Activated naive CD4-positive, alpha-beta T cell (primary cell): Measurements from ENCODE around the gene MAP2K5.
"Not testable (repeated sequence)": the region's sequence is repeated elsewhere in the genome, so short reads cannot be mapped to it uniquely, and the experiment has no call there.

Experiments used
- DNase-seq, 4 experiments: peaks; one replicate each; lab custom pipeline; 2025; lab: John Stamatoyannopoulos, UW

Gene MAP2K5

DNA sequence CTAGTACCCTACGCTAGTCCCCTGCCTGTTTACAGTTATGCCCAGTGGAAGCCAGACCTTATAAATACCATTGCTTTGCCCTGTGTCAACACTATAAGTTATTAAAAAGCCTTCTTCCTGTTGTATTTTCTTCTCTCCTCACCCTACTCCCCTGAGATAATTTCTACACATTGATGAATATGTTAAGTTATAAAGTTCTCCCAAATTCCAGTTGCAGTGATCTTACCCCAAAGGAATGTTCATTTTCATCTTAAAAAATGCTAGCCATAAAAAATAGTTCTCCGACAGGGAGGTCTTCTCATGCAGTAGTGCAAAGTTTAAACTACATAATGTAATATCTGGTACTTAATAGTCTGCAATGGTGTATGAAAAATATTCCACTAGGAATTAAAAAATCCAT, 58.6 kb downstream of the MAP2K5 start:
- no peak for DNase-seq

DNA sequence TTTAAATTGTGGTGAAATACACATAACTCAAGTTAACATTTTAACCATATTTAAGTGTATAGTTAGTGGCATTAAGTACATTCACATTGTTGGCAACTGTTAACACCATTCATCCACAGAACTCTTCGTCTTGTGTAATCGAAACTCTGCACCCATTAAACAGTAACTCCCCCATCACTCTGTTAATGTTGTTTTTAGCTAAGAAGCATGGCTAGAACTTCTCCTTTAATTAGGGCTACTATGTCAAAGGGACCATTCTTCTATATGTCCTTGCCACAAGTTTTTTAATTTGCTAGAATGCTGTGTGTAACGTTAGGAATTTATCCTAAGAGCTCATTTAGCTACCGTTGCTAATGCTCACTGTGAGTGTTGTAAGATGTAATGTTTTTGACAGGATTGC, 60.6 kb downstream of the MAP2K5 start:
- DNase-seq: no peak

DNA sequence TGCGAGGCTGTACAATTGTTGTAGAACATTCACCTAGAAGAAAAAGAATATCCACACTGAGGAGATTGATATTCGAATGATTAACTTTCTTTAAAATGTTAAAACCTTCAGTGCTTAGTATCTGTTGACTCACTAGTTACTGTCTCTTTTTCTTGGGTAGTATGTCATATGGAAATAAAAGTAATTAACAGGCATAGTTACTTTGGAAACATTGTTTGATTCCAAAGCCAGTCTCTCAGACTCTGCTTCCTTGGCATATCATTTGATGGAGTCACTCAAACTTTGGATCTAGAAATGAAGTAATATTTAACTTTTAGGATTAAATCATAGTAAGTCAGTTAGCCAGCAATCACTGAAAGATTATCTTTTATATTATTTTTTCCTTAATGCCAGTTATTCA, 63.4 kb downstream of the MAP2K5 start:
- no peak for DNase-seq

DNA sequence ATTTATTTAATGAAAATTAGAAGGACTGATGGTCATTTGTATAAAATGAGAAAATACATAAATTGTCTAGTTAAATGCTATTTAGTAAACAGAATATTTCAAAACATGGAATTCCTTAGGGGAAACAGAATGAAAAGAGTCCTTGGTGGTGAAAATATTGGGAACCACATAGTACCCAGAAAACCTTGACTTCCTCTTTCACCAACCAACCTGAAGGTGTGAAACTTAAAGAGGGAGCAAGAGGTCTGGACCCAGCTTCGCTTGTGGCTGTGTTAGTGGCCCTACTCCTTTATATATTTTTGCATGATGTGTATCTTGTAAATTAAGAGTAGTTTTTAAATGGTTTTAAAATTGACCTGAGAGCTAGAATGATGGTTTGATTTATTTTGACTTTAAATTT, 64.2 kb downstream of the MAP2K5 start:
- no peak for DNase-seq

DNA sequence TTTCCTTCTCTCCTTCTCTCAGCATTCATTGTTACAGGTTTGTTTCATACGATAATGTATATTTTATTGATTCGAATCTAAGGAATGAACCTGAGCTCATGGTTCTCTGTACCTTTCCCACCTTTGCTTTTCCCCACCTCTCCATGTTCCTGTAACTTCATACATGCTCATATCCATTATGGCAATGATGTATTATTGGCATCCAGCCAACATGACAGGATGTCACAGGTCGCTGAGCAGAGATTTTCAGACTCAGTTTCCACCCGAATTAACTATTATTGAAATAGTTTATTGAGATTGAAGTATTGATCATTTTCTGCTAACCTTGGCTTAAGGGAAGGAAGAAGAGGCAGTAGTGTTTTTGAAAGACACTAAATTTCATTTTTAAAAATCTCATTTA, 64.8 kb downstream of the MAP2K5 start:
- DNase-seq: no peak

DNA sequence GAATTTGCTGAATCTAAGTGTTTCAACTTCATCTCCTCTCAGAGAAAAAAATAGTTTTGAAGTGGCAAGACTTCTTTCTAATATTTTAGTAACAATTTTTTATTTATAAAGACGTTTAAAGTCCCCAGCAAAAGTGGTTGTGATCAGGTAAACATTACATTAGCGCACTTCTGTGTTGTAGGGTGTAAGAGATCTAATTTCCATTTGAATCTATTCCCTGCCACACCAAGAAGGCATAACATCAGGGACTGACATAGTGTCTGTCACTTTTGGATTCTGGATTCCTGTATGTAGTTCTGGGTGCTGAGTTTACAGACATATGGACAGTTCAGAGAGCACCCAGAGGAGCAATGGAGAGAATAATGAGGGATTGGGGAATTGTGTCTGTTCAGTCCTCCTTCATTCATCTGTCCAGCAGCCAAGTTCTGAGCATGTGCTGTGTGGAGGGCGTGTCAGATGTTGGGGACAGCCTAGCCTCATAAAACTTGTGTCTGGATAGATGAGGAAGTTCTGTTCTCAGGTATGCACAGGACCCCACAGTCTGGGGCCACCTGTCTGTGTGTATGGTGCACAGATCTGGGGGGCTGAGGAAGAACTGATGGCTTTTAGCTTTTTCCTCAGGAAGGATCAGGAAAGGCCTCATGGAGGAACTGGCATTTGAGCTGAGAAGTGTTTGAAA, 65.6 kb downstream of the MAP2K5 start:
- DNase-seq: no peak

DNA sequence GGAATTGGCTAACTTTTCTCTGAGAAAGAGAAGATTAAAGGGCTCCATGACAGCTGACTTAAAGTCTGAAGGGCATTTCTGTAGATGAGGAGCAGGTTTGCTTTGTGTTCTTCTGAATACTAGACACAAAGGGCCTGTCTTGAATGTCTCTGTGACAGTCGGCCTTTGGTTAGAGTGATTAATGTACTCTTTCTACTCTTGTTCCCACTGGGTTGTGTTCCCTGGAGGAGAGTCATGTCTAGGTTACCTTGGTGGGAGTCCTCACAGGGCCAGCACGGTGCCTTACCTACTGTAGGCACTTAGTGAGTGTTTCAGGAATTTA, 66.1 kb downstream of the MAP2K5 start:
- no peak for DNase-seq

DNA sequence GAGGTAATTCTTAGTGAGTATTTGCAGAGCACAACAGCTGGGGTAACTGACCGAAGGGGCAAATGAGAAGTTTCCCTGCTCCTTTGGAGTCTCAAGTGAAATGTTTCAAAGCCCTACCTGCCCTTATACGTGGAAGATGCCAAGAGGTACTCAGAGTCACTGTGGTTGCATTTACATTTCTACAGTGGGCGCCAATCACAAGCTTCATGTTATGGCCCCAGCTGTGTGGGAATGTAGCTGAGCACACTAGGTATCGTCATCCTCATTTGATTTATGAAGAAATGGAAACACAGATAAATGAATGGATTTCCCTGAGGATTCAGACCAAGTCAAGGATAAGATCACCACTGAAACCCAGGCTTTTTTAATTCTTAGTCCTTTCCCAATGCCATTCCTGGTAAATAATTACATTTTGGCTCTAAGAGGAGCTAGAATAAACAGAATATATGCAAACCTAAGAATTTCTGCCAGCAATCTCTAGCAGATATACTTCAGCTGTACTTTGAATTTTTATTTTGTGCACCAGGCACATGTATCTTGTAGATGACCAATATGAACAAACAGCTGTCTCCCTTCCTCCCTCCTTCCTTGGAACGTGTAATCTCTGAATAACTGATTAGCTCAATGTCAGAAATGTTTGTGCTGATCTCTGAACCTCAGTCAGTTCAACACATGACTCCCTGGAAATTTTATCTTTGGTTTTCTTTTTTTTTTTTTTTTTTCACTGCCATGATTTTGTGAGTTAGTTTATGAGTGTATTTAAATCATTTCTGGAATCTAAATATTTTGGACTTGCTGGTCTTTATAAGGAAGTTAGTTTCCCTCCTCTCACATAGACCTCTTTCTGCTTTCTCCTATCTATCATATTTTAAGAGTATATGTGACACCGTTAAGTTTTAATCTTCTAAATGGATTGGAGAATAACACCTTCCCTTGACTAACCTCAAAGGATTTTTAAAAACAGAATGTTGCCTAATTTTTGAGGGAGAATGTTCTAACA, 69.2 kb downstream of the MAP2K5 start:
- DNase-seq: no peak

DNA sequence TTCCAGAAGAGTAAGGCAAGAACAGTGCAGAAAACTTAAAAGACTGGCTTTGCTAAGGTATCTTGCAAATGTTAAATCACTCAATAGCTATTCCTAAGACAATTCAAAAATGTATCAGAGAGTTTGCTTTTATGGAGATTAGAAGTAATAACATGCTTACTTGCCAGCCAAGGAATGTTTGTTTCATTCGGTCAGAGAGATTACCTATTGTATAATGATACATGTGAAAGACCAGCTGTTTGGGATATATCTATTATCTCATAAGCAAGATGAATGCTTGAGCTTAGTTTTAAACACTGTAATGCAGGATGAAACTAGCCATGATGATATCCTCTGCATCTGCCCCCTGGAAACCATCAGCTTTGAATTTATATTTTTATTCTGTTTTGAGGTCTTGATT, 70.7 kb downstream of the MAP2K5 start:
- no peak for DNase-seq

DNA sequence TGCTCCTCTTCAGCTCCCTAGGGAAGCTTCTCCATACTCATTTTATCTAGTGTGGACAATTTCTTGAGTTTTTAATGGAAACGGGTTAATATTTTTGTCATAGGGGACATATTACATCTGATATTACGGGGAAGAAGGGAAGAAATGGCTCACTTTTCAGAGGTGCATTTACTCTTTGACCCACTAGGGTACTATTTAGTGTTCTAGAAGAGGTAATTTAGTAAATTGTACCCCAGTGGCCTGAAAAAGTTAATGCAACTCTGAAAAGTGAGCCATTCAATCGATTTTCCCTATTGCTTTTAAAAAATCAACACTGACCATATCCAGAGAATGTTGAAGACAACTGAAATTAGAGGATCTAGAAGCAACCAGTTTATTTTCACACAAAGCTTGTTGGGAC, 71.2 kb downstream of the MAP2K5 start:
- DNase-seq: no peak

DNA sequence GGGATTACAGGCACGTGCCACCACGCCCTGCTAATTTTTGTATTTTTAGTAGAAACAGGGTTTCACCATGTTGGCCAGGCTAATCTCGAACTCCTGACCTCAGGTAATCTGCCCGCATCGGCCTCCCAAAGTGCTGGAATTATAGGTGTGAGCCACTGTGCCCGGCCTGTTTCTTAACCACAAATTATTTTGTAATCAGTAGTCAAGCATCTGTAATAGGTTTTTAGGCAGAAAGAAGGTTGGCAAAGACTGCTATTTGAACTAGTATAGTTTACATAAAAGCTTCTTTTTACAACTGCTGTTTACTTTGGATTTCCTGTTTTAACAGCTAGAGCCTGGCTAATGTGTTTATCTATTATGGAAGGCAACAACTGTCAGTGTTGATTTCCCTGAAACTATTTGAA, 72.6 kb downstream of the MAP2K5 start:
- DNase-seq: not testable (repeated sequence)

DNA sequence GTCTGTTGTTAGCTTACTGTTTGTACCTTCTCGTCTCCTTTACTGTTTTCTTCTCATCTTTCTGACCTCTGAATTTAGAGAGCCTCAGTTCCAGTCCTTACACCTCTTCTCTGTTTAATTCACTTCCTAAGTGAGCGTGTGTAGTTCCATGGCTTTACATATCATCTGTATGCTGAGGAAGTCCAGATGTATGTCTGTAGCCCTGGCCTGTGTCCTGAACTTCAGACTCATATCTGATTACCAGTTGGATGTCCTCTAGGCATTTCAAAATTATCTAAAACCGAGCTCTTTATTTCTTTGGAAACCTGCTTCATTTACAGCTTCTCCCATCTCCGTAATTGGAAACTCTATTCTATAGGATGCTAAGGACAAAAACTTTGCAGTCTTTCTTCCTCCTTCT, 75.8 kb downstream of the MAP2K5 start:
- no peak for DNase-seq

DNA sequence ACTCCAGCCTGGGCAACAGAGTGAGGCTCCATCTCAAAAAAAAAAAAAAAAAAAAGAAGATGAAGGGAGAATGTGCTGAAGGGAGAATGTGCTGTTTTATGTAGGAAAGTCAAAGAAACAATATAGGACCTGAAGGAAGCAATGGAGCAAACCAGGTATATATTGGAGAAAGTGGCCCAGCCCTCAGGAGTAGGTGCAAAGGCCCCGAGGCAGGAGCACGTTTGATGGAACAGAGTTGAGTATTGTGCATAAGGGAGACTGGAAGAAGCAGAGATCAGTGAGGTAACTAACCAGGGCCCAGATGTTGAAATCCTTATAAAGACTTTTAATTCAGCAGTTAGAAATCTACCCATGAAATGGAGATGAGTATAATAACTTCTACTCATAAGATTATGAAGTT, 79.6 kb downstream of the MAP2K5 start:
- no peak for DNase-seq

DNA sequence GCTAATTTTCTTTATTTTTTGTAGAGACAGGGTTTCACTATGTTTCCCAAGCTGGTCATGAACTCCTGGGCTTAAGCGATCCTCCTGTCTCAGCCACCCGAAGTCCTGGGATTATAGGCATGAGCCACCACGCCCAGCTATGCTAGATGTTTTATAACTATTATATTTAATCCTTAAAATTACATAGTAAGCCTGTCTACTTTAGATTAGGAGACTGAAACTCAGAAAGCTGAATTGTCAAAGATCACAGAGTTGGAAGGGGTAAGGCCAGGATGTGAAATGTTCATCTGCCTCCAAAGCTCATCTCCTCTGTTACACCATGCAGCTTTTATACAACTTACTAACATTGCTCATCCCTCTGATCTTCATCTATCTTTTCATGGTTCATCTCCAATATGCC, 89.8 kb downstream of the MAP2K5 start:
- DNase-seq: no peak

DNA sequence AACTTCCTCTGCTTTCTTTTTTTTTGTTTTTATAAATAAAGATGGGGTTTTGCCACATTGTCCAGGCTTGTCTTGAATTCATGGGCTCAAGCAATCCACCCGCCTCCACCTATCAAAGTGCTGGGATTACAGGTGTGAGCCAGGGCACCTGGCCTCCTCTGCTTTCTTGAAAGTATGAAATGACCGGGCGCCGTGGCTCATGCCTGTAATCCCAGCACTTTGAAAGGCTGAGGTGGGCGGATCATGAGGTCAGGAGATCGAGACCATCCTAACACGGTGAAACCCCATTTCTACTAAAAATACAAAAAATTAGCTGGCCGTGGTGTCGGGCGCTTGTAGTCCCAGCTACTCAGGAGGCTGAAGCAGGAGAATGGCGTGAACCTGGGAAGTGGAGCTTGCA, 93.4 kb downstream of the MAP2K5 start:
- not testable (repeated sequence) for DNase-seq

DNA sequence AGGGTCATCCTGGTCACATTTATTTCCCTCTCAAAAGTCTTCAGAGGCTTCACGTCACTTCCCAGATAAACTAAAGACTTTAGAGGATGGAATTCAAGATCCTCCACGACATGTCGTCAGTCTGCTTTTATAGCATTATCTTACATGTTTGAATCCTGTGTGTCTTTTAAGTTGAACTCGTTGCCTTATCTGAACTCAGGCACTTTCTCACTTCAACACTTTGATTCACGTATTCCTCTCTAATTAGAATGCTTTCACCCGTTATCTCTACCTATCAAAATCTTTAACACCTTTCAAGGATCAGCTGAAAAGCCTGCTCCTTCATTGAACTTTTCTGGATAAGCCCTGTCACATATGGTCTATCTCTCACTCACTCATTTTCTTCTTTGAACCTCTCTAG, 97.1 kb downstream of the MAP2K5 start:
- DNase-seq: no peak

DNA sequence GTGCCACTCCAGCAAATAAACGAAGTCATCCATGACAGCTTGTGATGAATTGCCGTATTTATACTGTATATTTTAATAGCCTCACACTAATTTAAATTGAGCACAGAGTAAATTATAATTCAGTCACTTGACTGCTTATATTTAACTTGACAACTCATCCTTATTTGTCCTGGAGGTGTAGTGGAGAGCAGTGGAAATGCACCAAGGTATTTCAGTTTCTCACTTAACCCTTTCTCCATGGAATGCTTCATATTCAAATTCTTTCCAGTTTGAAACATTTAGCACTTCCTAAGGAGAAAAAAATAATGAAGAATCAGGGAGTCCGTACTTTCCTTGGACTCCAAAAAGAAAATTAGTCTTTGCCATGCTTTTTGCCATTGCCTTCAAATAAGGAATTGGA, 99.0 kb downstream of the MAP2K5 start:
- DNase-seq: no peak

DNA sequence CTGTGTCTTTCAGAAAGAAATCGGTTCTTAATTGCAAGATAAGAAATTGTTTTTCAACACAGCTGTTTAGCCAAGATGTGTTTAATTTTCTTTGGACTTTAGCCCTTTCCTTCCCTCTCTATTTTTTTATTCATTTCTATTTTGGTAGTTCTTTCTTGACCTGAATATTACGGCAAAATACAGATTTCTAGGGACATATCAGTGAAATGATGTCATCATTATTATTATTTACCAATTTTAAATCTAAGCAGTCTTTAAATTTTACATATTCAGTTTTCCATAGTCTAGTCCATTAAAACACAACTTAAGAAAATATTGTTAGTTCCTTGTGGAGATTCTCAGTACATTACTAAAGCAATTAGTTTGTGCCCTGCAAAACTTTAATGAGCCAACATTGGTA, 104.3 kb downstream of the MAP2K5 start:
- DNase-seq: no peak

DNA sequence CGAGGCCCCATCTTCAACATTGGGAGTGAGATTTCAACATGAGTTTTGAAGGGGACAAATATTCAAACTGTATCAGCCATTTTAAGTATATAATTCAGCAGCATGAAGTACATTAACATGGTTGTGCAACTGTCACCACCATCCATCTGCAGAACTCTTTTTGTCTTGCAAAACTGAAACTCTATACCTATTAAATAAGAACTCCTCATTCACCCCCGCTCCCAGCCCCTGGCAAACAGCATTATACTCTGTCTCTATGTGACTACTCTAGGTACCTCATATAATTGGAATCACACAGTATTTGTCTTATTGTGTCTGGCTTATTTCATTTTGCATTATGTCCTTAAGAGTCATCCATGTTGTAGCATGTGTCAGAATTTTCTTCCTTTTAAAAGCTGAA, 110.1 kb downstream of the MAP2K5 start:
- no peak for DNase-seq

DNA sequence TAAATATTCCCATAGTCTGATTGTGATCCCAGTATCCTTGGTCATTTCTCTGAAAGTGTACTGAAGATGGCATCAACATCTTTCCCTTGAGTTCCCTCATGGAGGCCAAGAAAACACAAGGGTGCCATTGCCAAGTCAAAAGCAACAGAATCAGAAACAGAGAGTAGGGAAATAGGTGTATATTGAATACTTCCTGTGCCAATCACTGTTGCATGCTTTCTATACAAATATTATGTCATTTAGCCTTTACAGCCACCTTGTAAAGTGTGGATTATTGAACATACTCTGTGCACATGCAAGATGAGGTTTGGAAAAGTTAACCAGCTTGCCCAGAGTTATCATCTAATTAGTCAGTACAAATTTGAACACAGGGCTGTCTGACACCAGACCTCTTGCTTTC, 117.9 kb downstream of the MAP2K5 start:
- DNase-seq: no peak

DNA sequence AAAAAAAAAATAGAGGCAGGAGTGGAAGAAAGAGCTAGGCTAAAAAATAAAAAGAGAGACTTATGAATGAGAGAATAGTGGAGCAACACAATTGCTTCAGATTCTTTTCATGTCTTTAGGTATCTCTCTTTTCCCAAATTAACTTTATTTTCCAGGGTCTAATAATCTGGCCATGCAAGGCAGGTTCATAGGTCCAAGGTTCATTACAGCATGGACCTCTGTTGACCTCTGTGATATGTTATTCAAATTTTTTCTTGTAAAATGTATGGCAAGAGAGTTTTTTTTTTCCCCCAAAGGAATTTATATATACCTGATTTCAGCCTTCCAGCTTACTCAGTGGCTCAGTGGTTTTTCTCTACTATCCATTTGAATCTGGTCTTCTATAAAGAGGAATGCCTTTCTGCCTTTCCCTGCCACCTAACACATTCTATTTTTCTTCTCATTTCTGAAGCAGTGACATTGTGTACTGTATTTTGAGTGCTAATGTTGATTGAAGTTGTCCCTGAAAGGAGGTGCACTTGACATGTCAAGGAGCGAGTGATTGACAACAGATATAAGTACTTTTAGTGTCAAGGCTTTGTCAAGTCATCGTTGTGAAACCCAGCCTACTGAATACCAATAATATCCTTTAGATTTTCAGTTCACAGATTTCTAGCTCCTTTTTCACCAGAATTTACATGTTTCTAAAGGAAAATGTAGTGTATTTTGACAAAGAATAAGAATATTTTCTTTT, 118.5 kb downstream of the MAP2K5 start:
- DNase-seq: no peak

DNA sequence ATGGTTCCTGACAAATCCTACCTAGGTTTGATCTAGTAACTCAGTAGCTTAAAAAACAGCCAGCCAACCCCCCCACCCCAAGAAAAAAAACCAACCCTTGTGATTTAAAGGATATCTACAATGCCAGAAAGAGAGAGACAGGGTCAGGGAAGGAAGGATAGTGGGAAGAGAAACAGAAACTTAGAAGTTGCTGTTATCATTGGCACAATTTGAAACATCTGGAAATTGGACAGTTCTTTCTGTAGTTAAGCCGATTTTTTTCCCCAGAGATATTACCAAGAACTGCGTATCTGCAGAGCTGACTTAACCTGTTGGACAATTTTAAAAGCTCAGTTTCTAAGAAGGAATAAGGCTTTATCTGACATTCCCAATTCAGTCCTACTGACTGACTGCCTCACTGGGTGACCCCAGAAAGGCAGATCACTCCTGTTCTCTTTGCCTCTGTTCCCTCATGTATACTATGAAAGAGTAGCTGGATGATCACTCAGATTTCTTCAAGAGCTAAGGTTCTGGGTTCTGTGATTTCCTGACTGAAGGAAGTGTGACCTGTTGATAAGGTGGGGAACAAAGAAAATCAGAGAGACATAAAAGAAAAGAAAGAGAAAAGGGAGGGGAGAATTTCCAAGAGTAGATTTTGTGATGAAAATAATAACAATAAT, 128.3 kb downstream of the MAP2K5 start:
- DNase-seq: no peak
